Measurements from ENCODE around the gene GAS7. TPM values are rescaled to one million over a fixed set of nuclear protein-coding genes. Genes with fewer than 3 reads are reported as not detected.

The GAS7 gene
- total and polyA plus RNA-seq, 4 donors, result 9.0 to 112 (median 46.1) TPM

DNA sequence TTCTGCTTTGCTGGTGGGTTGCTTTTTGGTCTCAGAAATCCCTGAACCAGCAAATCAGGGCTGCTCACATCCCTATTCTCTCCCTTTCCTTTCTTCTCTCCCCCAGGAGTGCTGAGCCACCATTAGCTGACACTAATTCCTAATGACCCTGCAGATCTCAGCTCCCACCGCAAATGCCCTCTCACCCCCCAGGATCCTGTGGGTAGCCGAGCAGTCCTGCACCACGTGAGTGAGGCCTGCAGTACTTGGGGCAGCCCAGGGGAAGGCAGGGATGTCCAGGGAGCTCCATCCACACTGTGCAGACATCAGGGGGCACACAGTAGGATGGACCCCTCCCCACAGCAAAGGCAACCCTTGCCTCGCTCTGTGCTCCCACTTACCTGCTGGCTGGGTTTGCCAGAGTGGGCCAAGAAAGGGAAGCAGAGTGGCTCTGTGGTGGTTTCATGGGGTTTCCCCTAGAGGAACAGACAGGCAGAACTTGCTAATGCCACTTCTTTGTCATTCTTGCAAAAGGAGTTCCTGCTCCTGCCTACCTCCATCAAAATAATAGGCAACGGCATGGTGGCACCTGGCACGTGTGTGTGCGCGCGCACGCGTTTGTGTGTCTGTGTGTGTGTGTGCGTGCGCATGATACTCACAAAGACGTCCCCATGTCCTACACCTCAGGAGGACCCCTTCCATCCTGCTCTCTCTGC is 135.6 kb downstream of the GAS7 start:
- no peak overlapping the region for H3K4me3 ChIP-seq
- DNase-seq (no peak), ATAC-seq (ENCODE audit: insufficient read depth, low FRiP score) (peak; percentile 23)
- peak overlapping the region in 1 of 2 donors; percentile 17 for H3K27ac ChIP-seq (ENCODE audit: low read depth in 1 of 2, low read length in 1 of 2)
- no peaks in the 10 kb centered on the region for H3K27me3 ChIP-seq (ENCODE audit: control insufficient read depth in 3 of 3, insufficient read depth in 3 of 3, low read length in 2 of 3)
- WGBS, 2 donors, result 55 to 74% methylated on average over 14 of the region's 14 CpGs
- H3K9me3 ChIP-seq (ENCODE audit: control insufficient read depth in 4 of 4, insufficient read depth in 3 of 4, low read length in 3 of 4), result peaks cover 0 to 12% (median 4%) of the 10 kb centered on the region in 4 donors
- H3K36me3 ChIP-seq (ENCODE audit: control insufficient read depth in 4 of 4, insufficient read depth in 4 of 4, low read length in 4 of 4), result no peaks in the 10 kb centered on the region
- H3K9ac ChIP-seq (ENCODE audit: insufficient read depth in 1 of 2, low read length in 2 of 2), result no peak overlapping the region
- H3K4me1 ChIP-seq (ENCODE audit: control insufficient read depth in 5 of 5, insufficient read depth in 5 of 5, low read length in 5 of 5), result peaks cover 0 to 53% (median 36%) of the 10 kb centered on the region in 5 donors
- TF ChIP-seq, protein P1, sequence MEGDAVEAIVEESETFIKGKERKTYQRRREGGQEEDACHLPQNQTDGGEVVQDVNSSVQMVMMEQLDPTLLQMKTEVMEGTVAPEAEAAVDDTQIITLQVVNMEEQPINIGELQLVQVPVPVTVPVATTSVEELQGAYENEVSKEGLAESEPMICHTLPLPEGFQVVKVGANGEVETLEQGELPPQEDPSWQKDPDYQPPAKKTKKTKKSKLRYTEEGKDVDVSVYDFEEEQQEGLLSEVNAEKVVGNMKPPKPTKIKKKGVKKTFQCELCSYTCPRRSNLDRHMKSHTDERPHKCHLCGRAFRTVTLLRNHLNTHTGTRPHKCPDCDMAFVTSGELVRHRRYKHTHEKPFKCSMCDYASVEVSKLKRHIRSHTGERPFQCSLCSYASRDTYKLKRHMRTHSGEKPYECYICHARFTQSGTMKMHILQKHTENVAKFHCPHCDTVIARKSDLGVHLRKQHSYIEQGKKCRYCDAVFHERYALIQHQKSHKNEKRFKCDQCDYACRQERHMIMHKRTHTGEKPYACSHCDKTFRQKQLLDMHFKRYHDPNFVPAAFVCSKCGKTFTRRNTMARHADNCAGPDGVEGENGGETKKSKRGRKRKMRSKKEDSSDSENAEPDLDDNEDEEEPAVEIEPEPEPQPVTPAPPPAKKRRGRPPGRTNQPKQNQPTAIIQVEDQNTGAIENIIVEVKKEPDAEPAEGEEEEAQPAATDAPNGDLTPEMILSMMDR (IDR thresholded peaks at IDR 0.05; ENCODE audit: control extremely low read depth, extremely low read depth), result no peak

- 57 to 65% methylated on average over 13 of the region's 13 CpGs for WGBS, 2 donors
- TF ChIP-seq, protein P1 (IDR thresholded peaks at IDR 0.05; ENCODE audit: control extremely low read depth, extremely low read depth), result no peak
- DNase-seq (peak; percentile 90 to 94 (median 93)), ATAC-seq (ENCODE audit: insufficient read depth, low FRiP score) (no peak)
- Histone ChIP-seq H3K9me3 (ENCODE audit: control insufficient read depth in 4 of 4, insufficient read depth in 3 of 4, low read length in 3 of 4) (peaks cover 0 to 12% (median 4%) of the 10 kb centered on the region in 4 donors), H3K27me3 (ENCODE audit: control insufficient read depth in 3 of 3, insufficient read depth in 3 of 3, low read length in 2 of 3) (no peaks in the 10 kb centered on the region), H3K36me3 (ENCODE audit: control insufficient read depth in 4 of 4, insufficient read depth in 4 of 4, low read length in 4 of 4) (no peaks in the 10 kb centered on the region), H3K4me1 (ENCODE audit: control insufficient read depth in 5 of 5, insufficient read depth in 5 of 5, low read length in 5 of 5) (peaks cover 0 to 53% (median 36%) of the 10 kb centered on the region in 5 donors), H3K9ac (ENCODE audit: insufficient read depth in 1 of 2, low read length in 2 of 2) (peak overlapping the region in 1 of 2 donors; percentile 61), H3K27ac (ENCODE audit: low read depth in 1 of 2, low read length in 1 of 2) (no peak overlapping the region), H3K4me3 (no peak overlapping the region)
These were observed 137.1 kb downstream of the GAS7 start for GRCh38 chr17:10061111-10061845.

- Histone ChIP-seq H3K4me3 (no peak overlapping the region), H3K27me3 (ENCODE audit: control insufficient read depth in 3 of 3, insufficient read depth in 3 of 3, low read length in 2 of 3) (no peaks in the 10 kb centered on the region), H3K27ac (ENCODE audit: low read depth in 1 of 2, low read length in 1 of 2) (no peak overlapping the region), H3K4me1 (ENCODE audit: control insufficient read depth in 5 of 5, insufficient read depth in 5 of 5, low read length in 5 of 5) (peaks cover 0 to 53% (median 36%) of the 10 kb centered on the region in 5 donors), H3K9ac (ENCODE audit: insufficient read depth in 1 of 2, low read length in 2 of 2) (peak overlapping the region in 1 of 2 donors; percentile 32), H3K36me3 (ENCODE audit: control insufficient read depth in 4 of 4, insufficient read depth in 4 of 4, low read length in 4 of 4) (no peaks in the 10 kb centered on the region), H3K9me3 (ENCODE audit: control insufficient read depth in 4 of 4, insufficient read depth in 3 of 4, low read length in 3 of 4) (peaks cover 0 to 10% (median 3%) of the 10 kb centered on the region in 4 donors)
- DNase-seq (peak in 2 of 3 donors; percentile 21 to 25), ATAC-seq (ENCODE audit: insufficient read depth, low FRiP score) (no peak)
- TF ChIP-seq, protein P1 (IDR thresholded peaks at IDR 0.05; ENCODE audit: control extremely low read depth, extremely low read depth), result no peak
- 90 to 94% methylated on average over 8 of the region's 8 CpGs for WGBS, 2 donors
These were observed 137.9 kb downstream of the GAS7 start for GRCh38 chr17:10060526-10060925.
